Glutamatergic neuron (in vitro differentiated cells): ENCODE measurements around the gene SAE1. TPM values are rescaled to one million over a fixed set of nuclear protein-coding genes. Genes with fewer than 3 reads are reported as not detected.

Source experiments
- DNase-seq: peaks from one replicate; pipeline ENCODE4 v3.0.0; 2022
- H3K27ac Mint-ChIP-seq: one replicate; pipeline ENCODE4 v1.8.0; 2020; ENCODE audit warnings: mild to moderate bottlenecking, mixed read lengths, inconsistent platforms; ENCODE audit not compliant: unreplicated experiment
- H3K27me3 Mint-ChIP-seq: one replicate; pipeline ENCODE4 v1.8.0; 2020; ENCODE audit warnings: mild to moderate bottlenecking, moderate library complexity, mixed read lengths, inconsistent platforms; ENCODE audit not compliant: unreplicated experiment
- H3K36me3 Mint-ChIP-seq: one replicate; pipeline ENCODE4 v1.8.0; 2020; ENCODE audit warnings: mild to moderate bottlenecking, mixed read lengths, inconsistent platforms; ENCODE audit not compliant: unreplicated experiment
- H3K4me1 Mint-ChIP-seq: one replicate; pipeline ENCODE4 v1.8.0; 2020; ENCODE audit warnings: mild to moderate bottlenecking, low read depth, mixed read lengths, inconsistent platforms; ENCODE audit not compliant: unreplicated experiment
- H3K4me3 Mint-ChIP-seq: one replicate; pipeline ENCODE4 v1.8.0; 2020; ENCODE audit warnings: mild to moderate bottlenecking, mixed read lengths, inconsistent platforms; ENCODE audit not compliant: unreplicated experiment
- H3K9me3 Mint-ChIP-seq: one replicate; pipeline ENCODE4 v1.8.0; 2020; ENCODE audit warnings: mild to moderate bottlenecking, moderate library complexity, mixed read lengths, inconsistent platforms; ENCODE audit not compliant: unreplicated experiment
- CTCF ChIP-seq: fragments of 200-600 bp; sonication (generic); IDR thresholded peaks from one replicate; pipeline ENCODE4 v1.5.0; 2021; ENCODE audit not compliant: partially characterized antibody, unreplicated experiment
- total RNA-seq: library from RNA; stranded (reverse); fragmentation: NEBNext Ultra II Directional; extraction: Animal tissue kit (Norgen Biotek cat#: 25700); gene quantifications from one replicate; pipeline ENCODE4 v1.2.1, GENCODE V29; 2021; ENCODE audit not compliant: unreplicated experiment

The SAE1 gene
- total RNA-seq, 1 donor from 2014 or later: 79.9 TPM

DNA sequence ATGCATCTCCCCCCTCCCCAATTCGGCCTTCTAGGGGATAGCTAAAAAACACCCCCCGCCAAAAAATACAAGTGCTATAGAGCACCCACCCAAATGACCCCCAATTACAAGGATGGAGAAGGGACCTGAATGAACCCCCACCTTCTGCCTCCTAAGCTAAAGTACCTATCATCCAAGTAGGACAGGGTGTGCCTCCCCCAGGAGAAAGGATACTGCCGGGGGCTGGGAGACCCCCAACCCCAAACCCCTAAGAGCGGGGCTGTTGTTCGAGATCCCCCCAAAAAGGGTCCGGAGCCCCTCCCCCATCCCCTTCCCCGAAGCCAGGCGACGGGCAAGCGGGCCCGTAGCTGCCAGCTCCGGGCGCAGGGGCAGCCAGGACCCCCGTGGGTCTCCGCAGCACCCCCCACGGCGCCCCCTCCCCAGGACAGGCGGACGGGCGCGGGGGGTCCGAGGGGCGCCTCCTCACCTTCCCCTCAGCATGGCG, 18.9 kb upstream of the SAE1 start:
- no peak for TF ChIP-seq CTCF

GRCh38 chr19:47112166-47112996, 18.3 kb upstream of the SAE1 start:
- Mint-ChIP-seq H3K9me3 (peaks cover 31% of the 10 kb centered on the region), H3K27ac (peak overlapping the region; percentile 100), H3K4me1 (peaks cover 32% of the 10 kb centered on the region), H3K36me3 (peaks cover 10% of the 10 kb centered on the region), H3K27me3 (peaks cover 25% of the 10 kb centered on the region), H3K4me3 (peak overlapping the region; percentile 97)
- DNase-seq: peak; percentile 89
- no peak for TF ChIP-seq CTCF

More for the DNA sequence above, 18.9 kb upstream of the SAE1 start:
- Mint-ChIP-seq H3K27ac (peak overlapping the region; percentile 99), H3K4me1 (peaks cover 38% of the 10 kb centered on the region), H3K4me3 (peak overlapping the region; percentile 96), H3K36me3 (peaks cover 10% of the 10 kb centered on the region), H3K27me3 (peaks cover 25% of the 10 kb centered on the region), H3K9me3 (peaks cover 31% of the 10 kb centered on the region)
- no peak for DNase-seq

DNA sequence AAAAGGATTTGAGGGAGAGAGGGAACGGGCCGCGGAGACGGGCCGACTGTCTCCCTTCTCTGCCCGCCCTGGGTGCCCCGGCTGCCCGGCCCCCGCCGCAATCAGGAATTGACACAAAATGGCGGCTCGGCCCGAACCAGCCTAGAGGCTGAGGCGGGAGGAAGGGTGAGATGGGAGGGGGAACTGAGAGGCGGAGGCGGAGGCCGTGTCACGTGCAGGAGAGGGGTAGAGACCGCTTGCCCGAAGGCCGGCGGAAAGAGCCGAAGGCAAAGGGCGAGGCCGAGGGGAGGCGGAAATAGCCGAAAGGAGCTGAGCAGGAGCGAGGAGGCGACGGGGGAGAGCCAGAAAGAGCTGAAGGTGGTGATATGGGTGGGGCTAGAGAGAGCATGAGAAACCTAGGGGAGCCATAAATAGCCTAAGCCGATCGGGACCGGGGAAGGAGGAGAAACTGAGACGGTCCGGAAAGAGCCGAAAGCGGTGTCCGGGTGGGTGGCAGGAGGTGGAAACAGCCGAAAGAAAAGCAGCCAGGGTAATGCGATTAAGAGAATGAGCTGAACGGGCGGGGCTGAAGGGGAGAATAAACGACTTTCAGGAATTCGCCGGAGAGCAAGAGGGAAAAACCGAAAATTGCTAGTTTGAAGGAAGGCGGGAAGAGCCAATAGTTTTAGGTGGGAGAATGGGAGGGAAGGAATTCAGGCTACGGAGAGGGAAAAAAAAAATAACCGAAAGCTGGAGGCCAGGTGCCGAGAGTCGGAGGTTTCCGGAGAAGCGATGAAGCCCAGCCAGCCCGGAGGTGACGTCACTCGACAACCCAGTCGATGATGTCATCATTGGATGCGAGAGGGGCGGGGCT, 17.4 kb upstream of the SAE1 start, which contains the start of gene ZC3H4:
ZC3H4 (minus strand) TSS at position 780 of the 853 bp plus-strand sequence. CDS start 1,192 bp downstream, outside the sequence.
- TF ChIP-seq CTCF: no peak
- Mint-ChIP-seq H3K9me3 (peaks cover 31% of the 10 kb centered on the region), H3K36me3 (peaks cover 10% of the 10 kb centered on the region), H3K27ac (peak within 1 kb of the TSS; percentile 100), H3K27me3 (peaks cover 25% of the 10 kb centered on the region), H3K4me3 (peak within 1 kb of the TSS; percentile 97), H3K4me1 (peaks cover 24% of the 10 kb centered on the region)
- DNase-seq: peak; percentile 100

- Mint-ChIP-seq H3K27me3 (peaks cover 25% of the 10 kb centered on the region), H3K36me3 (peaks cover 10% of the 10 kb centered on the region), H3K4me3 (peak overlapping the region; percentile 97), H3K9me3 (peaks cover 31% of the 10 kb centered on the region), H3K27ac (peak overlapping the region; percentile 100), H3K4me1 (peaks cover 17% of the 10 kb centered on the region)
- TF ChIP-seq CTCF: no peak
- DNase-seq: no peak
Measured at GRCh38 chr19:47113850-47114651, 16.6 kb upstream of the SAE1 start.
